Measurements from ENCODE around the gene RABGEF1.

DNA sequence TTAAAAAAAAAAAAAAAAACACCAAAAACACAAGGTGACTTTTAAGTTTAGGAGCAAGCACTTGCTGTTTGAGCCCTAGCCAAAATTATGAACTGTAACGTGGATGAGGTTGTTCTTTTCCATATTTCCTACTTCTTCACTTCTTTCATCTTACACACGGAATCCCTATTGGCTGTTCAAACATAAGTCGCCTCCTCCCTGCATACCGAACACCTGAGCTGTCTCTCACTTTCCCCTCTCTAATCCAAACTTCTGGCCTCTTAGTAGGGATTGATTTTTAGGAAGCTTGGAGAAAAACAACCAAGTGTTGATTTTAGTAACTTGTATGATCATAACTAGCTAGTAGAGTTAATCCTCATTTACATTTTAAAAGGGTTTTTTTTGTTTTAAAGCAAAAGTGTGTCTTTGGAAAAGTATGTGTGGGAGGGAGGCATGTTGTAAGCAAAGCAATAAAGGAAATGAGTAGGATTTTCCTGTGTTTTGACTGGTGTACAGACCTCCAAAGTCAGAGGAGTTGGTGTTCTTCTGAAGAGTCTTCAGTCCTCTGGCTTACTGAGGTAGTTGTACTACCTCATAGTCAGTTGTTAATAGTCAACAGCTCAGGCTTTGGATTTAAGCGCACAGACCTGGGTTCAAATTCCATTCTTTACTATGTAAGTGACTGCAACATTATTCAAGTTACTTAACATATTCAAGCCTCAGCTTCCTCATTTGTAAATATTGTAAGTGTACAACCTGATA is 39.3 kb downstream of the RABGEF1 start:
- no peak for TF ChIP-seq EZH2 (IDR thresholded peaks at IDR 0.05; ENCODE audit: borderline replicate concordance, low read depth, low read length, severe bottlenecking)
- TF ChIP-seq, protein P1, sequence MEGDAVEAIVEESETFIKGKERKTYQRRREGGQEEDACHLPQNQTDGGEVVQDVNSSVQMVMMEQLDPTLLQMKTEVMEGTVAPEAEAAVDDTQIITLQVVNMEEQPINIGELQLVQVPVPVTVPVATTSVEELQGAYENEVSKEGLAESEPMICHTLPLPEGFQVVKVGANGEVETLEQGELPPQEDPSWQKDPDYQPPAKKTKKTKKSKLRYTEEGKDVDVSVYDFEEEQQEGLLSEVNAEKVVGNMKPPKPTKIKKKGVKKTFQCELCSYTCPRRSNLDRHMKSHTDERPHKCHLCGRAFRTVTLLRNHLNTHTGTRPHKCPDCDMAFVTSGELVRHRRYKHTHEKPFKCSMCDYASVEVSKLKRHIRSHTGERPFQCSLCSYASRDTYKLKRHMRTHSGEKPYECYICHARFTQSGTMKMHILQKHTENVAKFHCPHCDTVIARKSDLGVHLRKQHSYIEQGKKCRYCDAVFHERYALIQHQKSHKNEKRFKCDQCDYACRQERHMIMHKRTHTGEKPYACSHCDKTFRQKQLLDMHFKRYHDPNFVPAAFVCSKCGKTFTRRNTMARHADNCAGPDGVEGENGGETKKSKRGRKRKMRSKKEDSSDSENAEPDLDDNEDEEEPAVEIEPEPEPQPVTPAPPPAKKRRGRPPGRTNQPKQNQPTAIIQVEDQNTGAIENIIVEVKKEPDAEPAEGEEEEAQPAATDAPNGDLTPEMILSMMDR (IDR thresholded peaks at IDR 0.05; ENCODE audit: borderline replicate concordance, extremely low read depth, low read length, poor library complexity, severe bottlenecking): no peak
